Lower leg skin (tissue), 3 donors: ENCODE data around the gene RTCB.

Experiments used
- POLR2A ChIP-seq, 2 donors: fragments of 450-650 bp; IDR thresholded peaks; one replicate each; pipeline ENCODE4 v1.6.1; 2016 to 2017; ENCODE audit warnings: antibody characterized with exemption in 2 of 2, mild to moderate bottlenecking in 1 of 2, moderate library complexity in 1 of 2
- TF ChIP-seq, protein P1 (sequence below), 3 donors: fragments of 450-650 bp; IDR thresholded peaks; one replicate each; pipeline ENCODE4 v1.5.1; 2016; ENCODE audit warnings: antibody characterized with exemption in 3 of 3, mild to moderate bottlenecking in 3 of 3, moderate library complexity in 2 of 3

DNA sequence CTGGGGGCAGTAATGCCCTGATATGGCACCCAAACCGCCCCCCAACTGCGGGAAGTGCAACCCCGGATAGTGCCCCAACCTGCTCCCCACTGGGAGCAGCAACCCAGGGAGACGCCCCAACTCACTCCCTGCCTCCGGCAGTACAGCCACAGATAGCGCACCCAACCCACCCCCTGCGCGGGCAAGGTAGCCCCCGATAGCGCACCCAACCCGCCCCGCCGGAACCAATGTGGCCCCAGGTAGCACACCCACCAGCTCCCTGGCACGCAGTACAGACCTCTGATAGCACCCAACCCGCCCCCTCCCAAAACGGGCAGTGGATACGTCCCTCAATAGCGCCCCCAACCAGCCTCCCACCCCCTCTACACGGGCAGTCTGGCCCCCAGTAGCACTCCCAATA is 58.2 kb downstream of the RTCB start:
- TF ChIP-seq POLR2A (IDR thresholded peaks at IDR 0.05), result no peak
- TF ChIP-seq, protein P1, sequence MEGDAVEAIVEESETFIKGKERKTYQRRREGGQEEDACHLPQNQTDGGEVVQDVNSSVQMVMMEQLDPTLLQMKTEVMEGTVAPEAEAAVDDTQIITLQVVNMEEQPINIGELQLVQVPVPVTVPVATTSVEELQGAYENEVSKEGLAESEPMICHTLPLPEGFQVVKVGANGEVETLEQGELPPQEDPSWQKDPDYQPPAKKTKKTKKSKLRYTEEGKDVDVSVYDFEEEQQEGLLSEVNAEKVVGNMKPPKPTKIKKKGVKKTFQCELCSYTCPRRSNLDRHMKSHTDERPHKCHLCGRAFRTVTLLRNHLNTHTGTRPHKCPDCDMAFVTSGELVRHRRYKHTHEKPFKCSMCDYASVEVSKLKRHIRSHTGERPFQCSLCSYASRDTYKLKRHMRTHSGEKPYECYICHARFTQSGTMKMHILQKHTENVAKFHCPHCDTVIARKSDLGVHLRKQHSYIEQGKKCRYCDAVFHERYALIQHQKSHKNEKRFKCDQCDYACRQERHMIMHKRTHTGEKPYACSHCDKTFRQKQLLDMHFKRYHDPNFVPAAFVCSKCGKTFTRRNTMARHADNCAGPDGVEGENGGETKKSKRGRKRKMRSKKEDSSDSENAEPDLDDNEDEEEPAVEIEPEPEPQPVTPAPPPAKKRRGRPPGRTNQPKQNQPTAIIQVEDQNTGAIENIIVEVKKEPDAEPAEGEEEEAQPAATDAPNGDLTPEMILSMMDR (IDR thresholded peaks at IDR 0.05), result no peak
